Common myeloid progenitor, CD34-positive (primary cell): ENCODE results near the gene CLIC1. TPM values are rescaled to one million over a fixed set of nuclear protein-coding genes. Genes with fewer than 3 reads are reported as not detected.

Experiments
- CTCF ChIA-PET: fragments of 350-600 bp; sonication (Branson Sonifier 250); formaldehyde crosslinking; loops from one replicate; lab custom pipeline; 2021; ENCODE audit warnings: antibody characterized with exemption; lab: Charles Lee
- POLR2A ChIA-PET: fragments of 350-600 bp; sonication (Branson Sonifier 250); formaldehyde crosslinking; loops from one replicate; lab custom pipeline; 2021; ENCODE audit warnings: antibody characterized with exemption; lab: Charles Lee
- DNase-seq, 3 donors: peaks; one replicate each; pipeline versions ENCODE4 v3.0.0 to v3.0.0-alpha.2; 2013
- H3K27ac ChIP-seq, 2 experiments: 1 replicate in 1 of 2; 2 replicates in 1 of 2; pipeline ENCODE4 v1.7.0; 2013; ENCODE audit warnings: inconsistent platforms in 2 of 2, low read length in 2 of 2, mild to moderate bottlenecking in 2 of 2, low read depth in 1 of 2, moderate library complexity in 1 of 2; ENCODE audit not compliant: severe bottlenecking in 2 of 2, insufficient read depth in 1 of 2, poor library complexity in 1 of 2
- H3K27me3 ChIP-seq, 5 experiments: replicated peaks in 2 of 5; 1 replicate in 3 of 5; 2 replicates in 2 of 5; pipeline versions ENCODE4 v1.6.1 to v1.7.0; 2013; ENCODE audit warnings: low read length in 4 of 5, mild to moderate bottlenecking in 2 of 5, moderate library complexity in 2 of 5, inconsistent platforms in 1 of 5; ENCODE audit not compliant: insufficient read depth in 5 of 5, control insufficient read depth in 4 of 5
- H3K36me3 ChIP-seq, 4 experiments: 1 replicate in 2 of 4; 2 replicates in 2 of 4; pipeline versions ENCODE4 v1.6.1 to v1.7.0; 2013; ENCODE audit warnings: low read length in 3 of 4, control low read depth in 1 of 4, mild to moderate bottlenecking in 1 of 4; ENCODE audit not compliant: control insufficient read depth in 4 of 4, insufficient read depth in 4 of 4
- H3K4me1 ChIP-seq, 4 experiments: 1 replicate in 3 of 4; 2 replicates in 1 of 4; pipeline versions ENCODE4 v1.6.1 to v1.7.1; 2013; ENCODE audit warnings: low read length in 3 of 4, mild to moderate bottlenecking in 3 of 4, control low read depth in 1 of 4, inconsistent platforms in 1 of 4, moderate library complexity in 1 of 4; ENCODE audit not compliant: control insufficient read depth in 4 of 4, insufficient read depth in 4 of 4; ENCODE audit errors: control extremely low read depth in 1 of 4
- H3K4me3 ChIP-seq, 7 experiments: 1 replicate in 4 of 7; 2 replicates in 3 of 7; pipeline versions ENCODE4 v1.5.1 to v1.7.0; 2013; ENCODE audit warnings: mild to moderate bottlenecking in 7 of 7, low read length in 6 of 7, moderate library complexity in 6 of 7, inconsistent platforms in 2 of 7, low read depth in 2 of 7, control low read depth in 1 of 7; ENCODE audit not compliant: insufficient read depth in 4 of 7, control insufficient read depth in 1 of 7; ENCODE audit errors: extremely low read depth in 1 of 7
- H3K9me3 ChIP-seq, 5 experiments: 1 replicate in 4 of 5; 2 replicates in 1 of 5; pipeline versions ENCODE4 v1.6.1 to v1.7.1; 2013; ENCODE audit warnings: low read length in 4 of 5, mild to moderate bottlenecking in 2 of 5, inconsistent platforms in 1 of 5, low read depth in 1 of 5, moderate library complexity in 1 of 5; ENCODE audit not compliant: control insufficient read depth in 4 of 5, insufficient read depth in 2 of 5; ENCODE audit errors: control extremely low read depth in 1 of 5
- WGBS: methylation state at CpG from one replicate; pipeline ENCODE4 v1.1.5; 2013; ENCODE audit not compliant: insufficient coverage; 5-methylcytosine and 5-hydroxymethylcytosine counted together
- polyA plus RNA-seq: library from polyadenylated mRNA; unstranded; fragments of 120-200 nt; gene quantifications from one replicate; pipeline ENCODE4 v1.2.1, GENCODE V29; 2013

CLIC1 gene
- 637 TPM for polyA plus RNA-seq

GRCh38 chr6:31736021-31736767 lies at the start of gene CLIC1:
TSS of gene CLIC1 (minus strand) at chr6:31736530. CDS start at chr6:31736300, 230 bp downstream.
- ChIA-PET CTCF (interaction anchor here (1.4 to 19.7 kb wide), 6 partner anchors 8 to 95 kb away, joined by 6 to 268 read pairs (median 7); partner anchors contain the start of genes DDAH2, HSPA1B and SAPCD1), POLR2A (interaction anchor here (0.6 to 3.3 kb wide), 10 partner anchors 9 to 176 kb away, joined by 3 to 21 read pairs (median 6); partner anchors contain the start of genes ABHD16A, C6orf47, HSPA1B and LSM2)
- Histone ChIP-seq H3K27me3 (no peaks in the 10 kb centered on the region), H3K36me3 (peaks cover 9 to 30% (median 25%) of the 10 kb centered on the region in 4 experiments), H3K4me1 (peaks cover 22 to 68% (median 60%) of the 10 kb centered on the region in 4 experiments), H3K27ac (peak within 1 kb of the TSS; percentile 99), H3K4me3 (peak within 1 kb of the TSS; percentile 80 to 100 (median 96)), H3K9me3 (no peaks in the 10 kb centered on the region)
- WGBS, result 0% methylated on average over 9 of the region's 24 CpGs
- peak; percentile 65 to 90 (median 86) for DNase-seq

- 93% methylated on average over 5 of the region's 11 CpGs for WGBS
- Histone ChIP-seq H3K36me3 (peaks cover 7 to 61% (median 50%) of the 10 kb centered on the region in 4 experiments), H3K4me3 (no peak overlapping the region), H3K27me3 (no peaks in the 10 kb centered on the region), H3K27ac (no peak overlapping the region), H3K4me1 (no peaks in the 10 kb centered on the region), H3K9me3 (no peaks in the 10 kb centered on the region)
- no peak for DNase-seq
- POLR2A ChIA-PET, result no interaction called here
- CTCF ChIA-PET, result interaction anchor here (0.8 to 2.1 kb wide), 7 partner anchors 10 to 54 kb away, joined by 3 to 9 read pairs (median 3); no protein-coding TSS in a partner anchor
These were observed 49.1 kb upstream of the CLIC1 start for GRCh38 chr6:31785475-31785874.

GRCh38 chr6:31784098-31784925 lies 48.0 kb upstream of the CLIC1 start:
- ChIA-PET CTCF (interaction anchor here (0.8 to 1.7 kb wide), 6 partner anchors 11 to 46 kb away, joined by 3 to 9 read pairs (median 3); partner anchors contain the start of gene LSM2), POLR2A (no interaction called here)
- Histone ChIP-seq H3K4me3 (no peak overlapping the region), H3K27me3 (no peaks in the 10 kb centered on the region), H3K36me3 (peaks cover 7 to 70% (median 58%) of the 10 kb centered on the region in 4 experiments), H3K4me1 (no peaks in the 10 kb centered on the region), H3K27ac (no peak overlapping the region), H3K9me3 (no peaks in the 10 kb centered on the region)
- DNase-seq, result no peak
- WGBS, result 97% methylated on average over 12 of the region's 15 CpGs

- H3K4me1 ChIP-seq, result peaks cover 0 to 9% (median 4%) of the 10 kb centered on the region in 4 experiments
- POLR2A ChIA-PET, result no interaction called here
- peaks cover 9 to 76% (median 65%) of the 10 kb centered on the region in 4 experiments for H3K36me3 ChIP-seq
- CTCF ChIA-PET, result interaction anchor here (1.0 to 2.6 kb wide), 2 partner anchors 9 to 86 kb away, joined by 3 to 9 read pairs; no protein-coding TSS in a partner anchor
- no peak for DNase-seq
- 94% methylated on average over 31 of the region's 32 CpGs for WGBS
- no peaks in the 10 kb centered on the region for H3K27me3 ChIP-seq
- H3K9me3 ChIP-seq, result no peaks in the 10 kb centered on the region
- no peak overlapping the region for H3K4me3 ChIP-seq
- H3K27ac ChIP-seq, result no peak overlapping the region
These were observed 46.0 kb upstream of the CLIC1 start for GRCh38 chr6:31782126-31782855.

GRCh38 chr6:31781244-31782125 lies 45.2 kb upstream of the CLIC1 start:
- ChIA-PET POLR2A (no interaction called here), CTCF (interaction anchor here (1.6 to 2.6 kb wide), 2 partner anchors 10 to 70 kb away, joined by 3 to 9 read pairs; no protein-coding TSS in a partner anchor)
- no peaks in the 10 kb centered on the region for H3K9me3 ChIP-seq
- H3K4me3 ChIP-seq, result no peak overlapping the region
- peaks cover 0 to 17% (median 12%) of the 10 kb centered on the region in 4 experiments for H3K4me1 ChIP-seq
- 96% methylated on average over 20 of the region's 23 CpGs for WGBS
- H3K36me3 ChIP-seq, result peaks cover 9 to 74% (median 64%) of the 10 kb centered on the region in 4 experiments
- no peaks in the 10 kb centered on the region for H3K27me3 ChIP-seq
- H3K27ac ChIP-seq, result no peak overlapping the region
- no peak for DNase-seq
